HUES6 (cell line): ENCODE results near the gene CCDC54.
"Not testable (repeated sequence)": the region's sequence is repeated elsewhere in the genome, so short reads cannot be mapped to it uniquely, and the experiment has no call there.

Source experiments
- H3K27ac ChIP-seq: 2 replicates; pipeline ENCODE4 v1.7.0; 2013; ENCODE audit warnings: low read depth, mild to moderate bottlenecking, low read length, inconsistent platforms
- H3K27me3 ChIP-seq: 2 replicates; pipeline ENCODE4 v1.6.1; 2013; ENCODE audit warnings: low read length; ENCODE audit not compliant: control insufficient read depth, insufficient read depth
- H3K36me3 ChIP-seq: 2 replicates; pipeline ENCODE4 v1.6.1; 2013; ENCODE audit warnings: low read length; ENCODE audit not compliant: control insufficient read depth, insufficient read depth
- H3K4me1 ChIP-seq: 2 replicates; pipeline ENCODE4 v1.6.1; 2013; ENCODE audit warnings: low read length; ENCODE audit not compliant: control insufficient read depth, insufficient read depth
- H3K4me3 ChIP-seq: 2 replicates; pipeline ENCODE4 v1.5.1; 2013; ENCODE audit warnings: low read depth, low read length
- H3K9ac ChIP-seq: one replicate; pipeline ENCODE4 v1.6.1; 2013; ENCODE audit warnings: mild to moderate bottlenecking, low read length
- H3K9me3 ChIP-seq: 2 replicates; pipeline ENCODE4 v1.6.1; 2013; ENCODE audit warnings: low read depth, low read length; ENCODE audit not compliant: control insufficient read depth, insufficient read depth

CCDC54 gene

GRCh38 chr3:107377151-107377550 lies at the start of gene CCDC54:
TSS of gene CCDC54 (plus strand) at chr3:107377439. CDS start at chr3:107377588, 149 bp downstream.
- no peak within 1 kb of the TSS for H3K4me3 ChIP-seq
- no peaks in the 10 kb centered on the region for H3K36me3 ChIP-seq
- H3K27me3 ChIP-seq = no peaks in the 10 kb centered on the region
- no peaks in the 10 kb centered on the region for H3K4me1 ChIP-seq
- no peak within 1 kb of the TSS for H3K9ac ChIP-seq
- H3K27ac ChIP-seq = no peak within 1 kb of the TSS
- no peaks in the 10 kb centered on the region for H3K9me3 ChIP-seq

GRCh38 chr3:107328069-107328468 lies 49.2 kb upstream of the CCDC54 start:
- H3K9ac ChIP-seq = no peak overlapping the region
- H3K36me3 ChIP-seq = no peaks in the 10 kb centered on the region
- H3K27ac ChIP-seq = no peak overlapping the region
- H3K4me3 ChIP-seq = no peak overlapping the region
- no peaks in the 10 kb centered on the region for H3K27me3 ChIP-seq
- no peaks in the 10 kb centered on the region for H3K4me1 ChIP-seq
- no peaks in the 10 kb centered on the region for H3K9me3 ChIP-seq

GRCh38 chr3:107329088-107329487 lies 48.2 kb upstream of the CCDC54 start:
- H3K9ac ChIP-seq = no peak overlapping the region
- no peaks in the 10 kb centered on the region for H3K4me1 ChIP-seq
- H3K27ac ChIP-seq = no peak overlapping the region
- no peaks in the 10 kb centered on the region for H3K36me3 ChIP-seq
- 0 out of 2 replicates have a peak, but pooled peaks cover 2% of the 10 kb centered on the region for H3K9me3 ChIP-seq
- H3K4me3 ChIP-seq = no peak overlapping the region
- no peaks in the 10 kb centered on the region for H3K27me3 ChIP-seq

GRCh38 chr3:107339690-107340089 lies 37.5 kb upstream of the CCDC54 start:
- not testable (repeated sequence) for H3K4me3 ChIP-seq, H3K4me1 ChIP-seq, H3K9me3 ChIP-seq, H3K27me3 ChIP-seq, H3K27ac ChIP-seq, H3K36me3 ChIP-seq, H3K9ac ChIP-seq

DNA sequence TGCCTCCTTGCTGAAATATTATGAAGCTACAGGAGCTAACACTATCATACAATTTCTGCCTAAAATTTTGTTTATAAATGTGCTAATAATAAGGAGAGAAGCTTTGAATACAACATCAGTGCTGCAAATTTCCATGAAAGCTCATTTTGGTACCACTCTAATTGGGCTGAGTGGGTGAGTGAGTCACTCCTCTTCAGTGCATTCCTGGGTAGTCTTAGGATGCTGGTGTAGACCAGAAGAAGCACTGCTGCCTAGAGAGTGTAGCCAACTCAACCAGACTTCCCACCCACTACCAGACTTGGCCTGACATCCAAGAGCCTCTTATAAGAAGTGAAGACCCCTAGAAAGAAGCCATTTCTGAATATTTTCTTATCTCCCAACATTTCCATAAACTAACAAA lies 32.5 kb upstream of the CCDC54 start:
- no peaks in the 10 kb centered on the region for H3K9me3 ChIP-seq
- H3K27ac ChIP-seq = no peak overlapping the region
- no peak overlapping the region for H3K9ac ChIP-seq

GRCh38 chr3:107345822-107346405 lies 31.3 kb upstream of the CCDC54 start:
- Histone ChIP-seq H3K27ac (no peak overlapping the region), H3K36me3 (no peaks in the 10 kb centered on the region)

More for the DNA sequence above, 32.5 kb upstream of the CCDC54 start:
- Histone ChIP-seq H3K27me3 (no peaks in the 10 kb centered on the region), H3K36me3 (no peaks in the 10 kb centered on the region), H3K4me1 (no peaks in the 10 kb centered on the region), H3K4me3 (no peak overlapping the region)

DNA sequence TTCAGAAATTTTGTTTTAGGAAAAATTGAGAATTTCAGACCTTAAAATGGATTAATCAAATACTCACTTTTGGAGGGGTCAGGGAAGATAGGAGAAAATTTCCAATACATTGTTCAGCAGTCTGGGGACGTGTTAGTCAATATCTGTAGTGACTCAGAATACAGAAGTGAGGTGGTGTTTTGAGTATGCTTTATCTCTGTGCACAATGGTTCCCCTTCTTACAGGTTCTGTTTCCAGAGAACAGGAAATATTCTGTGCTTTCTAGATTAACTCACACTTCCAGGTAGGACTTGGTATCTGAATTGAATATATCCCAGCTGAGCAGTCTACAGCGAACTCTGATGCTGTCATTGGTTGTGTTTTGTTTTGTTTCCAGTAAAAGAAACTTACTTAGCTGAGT lies 30.7 kb upstream of the CCDC54 start:
- no peaks in the 10 kb centered on the region for H3K9me3 ChIP-seq
- H3K36me3 ChIP-seq = no peaks in the 10 kb centered on the region
- no peak overlapping the region for H3K4me3 ChIP-seq
- no peaks in the 10 kb centered on the region for H3K4me1 ChIP-seq
- H3K27ac ChIP-seq = no peak overlapping the region
- H3K9ac ChIP-seq = no peak overlapping the region
- H3K27me3 ChIP-seq = no peaks in the 10 kb centered on the region

More at GRCh38 chr3:107345822-107346405, 31.3 kb upstream of the CCDC54 start:
- H3K4me3 ChIP-seq = no peak overlapping the region
- no peaks in the 10 kb centered on the region for H3K4me1 ChIP-seq
- no peaks in the 10 kb centered on the region for H3K27me3 ChIP-seq
- H3K9ac ChIP-seq = no peak overlapping the region
- no peaks in the 10 kb centered on the region for H3K9me3 ChIP-seq

DNA sequence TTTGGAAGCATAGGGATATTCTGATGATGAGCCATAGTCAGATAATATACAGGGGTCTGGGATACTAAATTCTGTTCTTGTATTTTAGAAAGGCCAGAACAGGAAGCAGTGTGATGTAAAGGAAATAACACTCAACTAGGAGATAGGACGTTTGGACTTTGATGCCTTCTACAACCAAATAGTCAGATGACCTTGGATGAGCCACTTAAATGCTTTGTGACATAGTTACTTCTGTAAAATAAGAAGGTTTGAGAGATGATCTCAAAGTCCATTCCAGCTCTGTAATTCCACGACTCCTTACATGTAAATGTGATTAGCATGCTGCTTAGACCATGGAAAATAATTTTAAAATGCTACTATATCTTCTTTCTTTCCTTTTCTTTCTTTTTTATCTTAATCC lies 29.5 kb upstream of the CCDC54 start:
- no peaks in the 10 kb centered on the region for H3K36me3 ChIP-seq
- H3K27ac ChIP-seq = no peak overlapping the region
- no peaks in the 10 kb centered on the region for H3K27me3 ChIP-seq
- no peak overlapping the region for H3K9ac ChIP-seq
- no peaks in the 10 kb centered on the region for H3K9me3 ChIP-seq
- H3K4me1 ChIP-seq = no peaks in the 10 kb centered on the region
- no peak overlapping the region for H3K4me3 ChIP-seq

DNA sequence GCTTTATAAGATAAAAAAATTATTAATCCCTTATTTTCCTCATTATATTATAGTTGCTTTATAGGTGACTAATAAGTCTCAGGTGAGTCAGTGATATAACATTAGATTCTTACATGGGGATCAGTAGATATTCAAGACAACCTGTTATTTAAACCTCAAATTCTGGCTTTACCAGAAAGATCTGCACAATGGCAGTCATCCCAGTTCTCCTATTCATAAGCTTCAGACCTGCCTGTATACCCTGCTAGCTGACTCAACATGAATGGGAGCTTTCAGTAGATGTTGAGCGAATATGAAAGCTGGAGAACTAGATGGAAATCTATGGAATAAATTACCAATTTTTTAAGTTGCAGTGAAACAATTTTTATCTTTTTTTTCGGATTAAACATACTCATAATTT lies 20.5 kb upstream of the CCDC54 start:
- Histone ChIP-seq H3K36me3 (no peaks in the 10 kb centered on the region), H3K4me3 (no peak overlapping the region), H3K4me1 (no peaks in the 10 kb centered on the region), H3K27me3 (no peaks in the 10 kb centered on the region), H3K27ac (no peak overlapping the region), H3K9me3 (peaks cover 5% of the 10 kb centered on the region; the same call in 1 of the 2 replicates), H3K9ac (no peak overlapping the region)

DNA sequence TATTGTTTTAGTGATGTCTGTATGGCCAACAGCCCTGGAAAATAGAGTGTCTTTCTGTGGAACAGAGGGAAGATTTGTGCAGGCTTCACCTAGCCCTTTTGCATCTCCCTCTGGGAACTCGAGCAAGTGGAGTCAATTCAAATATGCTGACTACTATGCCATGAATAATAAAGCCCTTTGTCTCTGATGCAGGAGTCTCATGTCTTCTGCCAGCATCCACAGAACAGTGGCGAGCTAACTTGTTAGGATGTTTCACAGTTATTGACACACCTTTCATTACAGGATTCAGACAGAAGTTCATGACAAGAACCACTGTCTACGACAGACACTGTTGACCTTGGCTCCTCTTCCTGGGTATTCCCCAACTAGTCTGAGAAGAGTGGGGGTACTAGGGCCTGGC lies 15.6 kb upstream of the CCDC54 start:
- Histone ChIP-seq H3K27me3 (no peaks in the 10 kb centered on the region), H3K4me1 (peaks cover 3% of the 10 kb centered on the region; the same call in 1 of the 2 replicates), H3K36me3 (no peaks in the 10 kb centered on the region), H3K9ac (no peak overlapping the region), H3K27ac (no peak overlapping the region), H3K4me3 (no peak overlapping the region), H3K9me3 (peaks cover 5% of the 10 kb centered on the region; the same call in 1 of the 2 replicates)

DNA sequence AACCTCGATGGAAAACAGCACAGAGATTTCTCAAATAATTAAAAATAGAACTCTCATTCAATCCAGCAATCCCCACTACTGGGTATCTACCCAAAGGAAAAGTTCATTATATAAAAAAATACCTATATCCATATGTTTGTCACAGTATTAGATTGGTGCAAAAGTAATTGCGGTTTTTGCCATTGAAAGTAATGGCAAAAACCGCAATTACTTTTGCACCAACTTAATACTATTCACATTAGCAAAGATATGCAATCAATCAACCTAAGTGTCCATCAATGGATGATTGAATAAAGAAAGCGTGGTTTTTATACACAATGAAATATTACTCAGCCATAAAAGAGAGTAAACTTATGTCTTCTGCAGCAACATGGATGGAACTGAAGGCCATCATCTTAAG lies 12.2 kb upstream of the CCDC54 start:
- Histone ChIP-seq H3K27me3 (no peaks in the 10 kb centered on the region), H3K27ac (no peak overlapping the region), H3K9me3 (peaks cover 7% of the 10 kb centered on the region; the same call in 1 of the 2 replicates), H3K4me3 (no peak overlapping the region), H3K36me3 (no peaks in the 10 kb centered on the region), H3K9ac (no peak overlapping the region), H3K4me1 (peaks cover 12% of the 10 kb centered on the region; the same call in 1 of the 2 replicates)
